GM19397 (cell line): ENCODE data around the gene LRP4.
"Not testable (repeated sequence)": the region's sequence is repeated elsewhere in the genome, so short reads cannot be mapped to it uniquely, and the experiment has no call there.

Source experiments
- ATAC-seq: cut with Tn5 transposase; IDR thresholded peaks from one replicate; pipeline ENCODE4 v1.9.1; 2021; ENCODE audit warnings: mild to moderate bottlenecking, moderate library complexity; ENCODE audit not compliant: unreplicated experiment

LRP4 gene

DNA sequence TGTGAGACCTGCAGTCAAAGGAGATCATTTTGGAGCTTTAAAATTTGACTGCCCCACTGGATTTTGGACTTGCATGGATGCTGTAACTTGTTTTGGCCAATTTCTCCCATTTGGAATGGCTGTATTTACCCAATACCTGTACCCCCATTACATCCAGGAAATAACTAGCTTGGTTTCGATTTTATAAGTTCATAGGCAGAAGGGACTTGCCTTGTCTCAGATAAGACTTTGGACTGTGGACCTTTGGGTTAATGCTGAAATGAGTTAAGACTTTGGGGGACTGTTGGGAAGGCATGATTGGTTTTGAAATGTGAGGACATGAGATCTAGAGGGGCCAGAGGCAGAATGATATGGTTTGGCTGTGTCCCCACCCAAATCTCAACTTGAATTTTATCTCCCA, 10.4 kb upstream of the LRP4 start:
- ATAC-seq = not testable (repeated sequence)

DNA sequence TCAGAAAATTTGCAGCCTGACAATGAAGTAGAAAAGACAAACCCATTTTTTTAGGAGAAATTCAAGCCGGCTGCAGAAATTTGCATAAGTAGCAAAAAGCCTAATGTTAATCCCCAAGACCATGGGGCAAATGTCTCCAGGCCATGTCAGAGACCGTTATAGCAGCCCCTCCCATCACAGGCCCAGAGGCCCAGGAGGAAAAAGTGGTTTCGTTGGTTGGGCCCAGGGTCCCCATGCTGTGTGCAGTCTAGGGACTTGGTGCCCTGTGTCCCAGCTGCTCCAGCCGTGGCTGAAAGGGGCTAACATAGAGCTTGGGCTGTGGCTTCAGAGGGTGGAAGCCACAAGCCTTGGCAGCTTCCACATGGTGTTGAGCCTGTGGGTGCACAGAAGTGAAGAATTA, 9.6 kb upstream of the LRP4 start:
- not testable (repeated sequence) for ATAC-seq

DNA sequence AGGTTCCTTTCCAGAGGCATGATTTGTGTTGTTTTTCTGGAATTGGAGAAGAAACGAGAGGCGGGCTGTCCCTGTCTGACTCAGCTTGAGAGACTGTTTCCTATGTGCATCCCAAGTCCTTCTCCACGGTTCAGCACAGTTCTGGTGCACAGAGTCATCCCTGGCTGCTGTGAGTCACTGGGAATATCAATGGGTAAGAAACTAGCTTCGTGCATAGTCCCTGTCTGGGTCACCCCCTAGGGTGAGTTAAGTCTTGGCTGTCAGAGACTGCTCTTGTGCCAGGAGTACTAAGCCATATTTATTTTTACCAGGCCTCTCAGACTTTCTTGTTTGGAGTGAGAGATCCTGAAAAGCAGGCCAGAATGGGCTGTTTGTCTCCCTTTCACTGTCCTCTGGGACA, 2.4 kb upstream of the LRP4 start:
- ATAC-seq = no peak

DNA sequence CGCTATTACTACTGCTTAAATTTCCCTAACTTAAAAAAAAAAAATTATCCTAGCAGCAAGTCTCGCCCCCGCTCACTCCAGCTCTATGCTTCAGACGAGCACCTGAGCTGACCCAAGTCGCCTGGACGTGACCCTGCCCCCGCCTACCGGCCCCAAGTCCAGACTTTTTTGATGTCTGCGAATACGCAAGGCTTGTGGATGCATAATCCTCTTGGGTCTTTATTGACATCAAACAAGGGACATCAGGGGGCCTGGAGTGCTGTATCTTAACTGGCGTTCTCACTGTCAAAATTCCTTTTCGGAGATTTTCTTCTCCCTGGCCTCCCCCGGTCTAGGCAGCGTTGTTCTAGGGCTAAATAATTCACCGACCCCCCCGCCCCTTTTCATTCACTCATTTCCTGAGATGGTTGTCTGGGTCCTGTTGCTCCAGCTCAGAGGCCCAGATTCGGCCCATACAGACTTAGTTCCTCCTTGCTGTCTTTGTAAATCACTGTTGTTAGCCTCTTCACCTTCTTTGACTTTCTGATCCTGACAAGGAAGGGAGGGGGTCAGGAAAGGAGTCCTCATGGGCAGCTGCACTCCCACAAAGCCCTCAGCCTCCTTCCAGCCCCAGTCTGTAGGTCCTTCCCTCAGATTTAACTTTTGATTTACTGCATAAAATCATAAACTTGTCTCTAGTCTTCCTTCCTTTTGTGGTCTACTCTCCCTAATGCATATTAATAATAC, 601 bp upstream of the LRP4 start:
- no peak for ATAC-seq

DNA sequence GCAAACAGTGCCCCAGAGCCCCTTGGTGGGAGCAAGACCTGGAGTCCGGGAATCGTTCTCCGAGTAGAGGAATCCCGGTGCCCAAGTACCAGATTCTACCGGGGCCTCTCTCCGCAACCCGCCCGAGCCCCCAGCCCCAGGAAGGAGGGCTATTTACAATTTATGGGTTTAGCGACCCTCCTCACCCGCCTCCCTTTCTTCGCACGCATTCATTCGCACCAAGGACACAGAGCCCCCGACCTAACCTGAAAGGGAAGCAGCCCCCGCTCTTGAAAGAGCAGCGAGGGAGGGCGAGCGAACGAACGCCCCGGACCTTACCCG, 628 bp downstream of the LRP4 start:
- ATAC-seq = no peak

DNA sequence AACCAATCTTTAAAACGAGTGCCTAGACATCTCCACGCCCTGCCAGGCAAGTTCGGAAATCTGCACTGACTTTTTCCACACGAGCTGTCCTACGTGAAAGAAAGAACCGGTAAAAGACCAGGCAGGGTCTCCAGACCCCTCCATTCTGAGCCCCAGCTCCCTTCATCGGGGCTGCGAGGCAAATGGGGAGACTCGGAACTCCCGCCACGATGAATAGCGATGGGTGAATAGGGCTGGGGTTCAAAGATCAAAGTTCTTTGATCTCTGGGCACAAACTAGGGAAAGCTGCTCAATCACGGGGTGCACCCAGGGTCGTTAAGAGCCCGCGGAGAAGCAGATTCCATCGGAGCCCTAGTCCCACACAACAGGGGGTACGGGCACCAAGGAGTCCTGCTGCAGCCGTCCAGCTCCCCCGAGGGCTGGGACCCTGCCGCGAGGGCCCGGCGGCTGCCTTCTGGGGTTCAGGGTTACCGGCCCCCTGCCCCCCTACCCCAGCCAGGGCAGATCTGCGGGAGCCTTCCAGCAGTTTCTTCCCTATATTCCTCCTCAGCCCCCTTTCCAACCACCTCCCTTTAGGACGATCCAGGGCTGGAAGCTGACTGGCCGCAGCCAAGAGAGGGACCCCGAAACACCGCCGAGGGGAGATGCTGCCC, 1.1 kb downstream of the LRP4 start:
- ATAC-seq = no peak

DNA sequence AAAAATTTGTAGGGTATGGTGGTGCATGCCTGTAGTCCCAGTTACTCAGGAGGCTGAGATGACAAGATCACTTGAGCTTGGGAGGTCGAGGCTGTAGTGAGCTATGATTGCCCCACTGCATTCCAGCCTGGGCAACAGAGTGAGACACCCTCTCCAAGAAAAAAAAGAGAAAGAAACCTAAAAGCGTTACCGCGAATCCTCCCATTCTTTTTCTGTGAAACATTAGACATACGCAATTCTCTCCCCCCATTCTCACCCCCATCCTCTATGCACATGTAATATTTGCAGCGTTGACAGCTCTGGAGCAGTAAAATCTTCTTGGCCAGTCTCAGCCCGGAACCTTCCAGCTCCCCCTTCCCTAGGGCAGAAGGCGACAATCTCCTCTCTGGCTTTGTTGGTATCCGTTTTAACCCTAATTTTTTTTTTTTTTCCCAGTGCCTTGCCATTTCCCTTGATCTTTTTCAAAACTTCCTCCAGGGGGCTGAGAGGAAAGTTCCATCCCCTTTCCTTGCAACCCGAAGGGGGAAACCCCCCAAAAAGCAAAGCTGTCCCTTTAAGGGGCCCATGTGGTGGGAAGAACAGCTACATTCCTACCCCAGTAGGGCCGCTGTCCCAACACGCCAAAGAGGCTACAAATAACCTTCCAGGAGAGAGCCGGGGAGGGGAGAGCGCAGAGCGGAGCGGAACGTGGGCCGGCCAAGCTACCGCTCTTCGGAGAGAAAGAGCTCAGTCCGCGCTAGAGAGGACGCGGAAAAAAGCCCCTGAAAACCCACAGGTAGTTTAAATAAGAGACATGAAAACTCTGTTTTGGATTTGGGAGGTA, 1.9 kb downstream of the LRP4 start:
- ATAC-seq = no peak

DNA sequence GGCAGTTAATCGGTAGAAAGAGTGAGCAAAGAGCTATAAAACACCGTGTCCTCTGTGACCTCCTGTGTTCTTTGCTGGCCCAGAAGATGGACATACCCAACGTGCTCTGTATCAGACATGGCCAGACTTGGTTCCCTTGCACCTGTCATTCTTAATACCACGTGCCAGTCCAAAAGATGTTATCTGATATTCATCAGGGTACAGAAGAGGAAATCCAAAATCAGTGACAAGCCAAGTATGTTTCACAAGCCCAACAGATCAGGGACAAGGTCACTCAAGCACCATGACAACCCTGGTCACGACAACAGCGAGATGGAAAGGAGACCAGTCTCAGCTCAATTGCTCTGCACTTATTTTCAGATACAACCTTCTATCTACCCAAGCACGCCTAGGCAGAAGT, 3.4 kb downstream of the LRP4 start:
- no peak for ATAC-seq

DNA sequence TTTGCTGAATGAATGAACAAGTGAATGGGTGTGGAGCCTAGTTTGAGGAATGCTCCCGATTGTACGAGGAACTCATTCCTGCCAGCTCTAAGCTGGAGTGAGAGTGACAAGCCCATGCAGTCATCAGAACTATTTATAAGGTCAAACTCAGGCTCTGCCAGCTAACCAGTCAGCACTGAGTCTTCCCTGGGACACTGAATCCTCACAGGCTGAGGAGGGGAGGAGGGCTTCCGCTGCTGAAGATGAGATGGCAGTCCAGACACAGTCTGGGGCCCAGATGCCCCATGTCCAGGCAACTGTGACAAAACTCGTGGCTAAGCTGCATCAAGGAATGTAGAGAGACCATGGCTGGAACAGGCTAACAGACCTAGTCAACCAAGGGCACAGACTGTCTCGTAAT, 4.0 kb downstream of the LRP4 start:
- no peak for ATAC-seq

DNA sequence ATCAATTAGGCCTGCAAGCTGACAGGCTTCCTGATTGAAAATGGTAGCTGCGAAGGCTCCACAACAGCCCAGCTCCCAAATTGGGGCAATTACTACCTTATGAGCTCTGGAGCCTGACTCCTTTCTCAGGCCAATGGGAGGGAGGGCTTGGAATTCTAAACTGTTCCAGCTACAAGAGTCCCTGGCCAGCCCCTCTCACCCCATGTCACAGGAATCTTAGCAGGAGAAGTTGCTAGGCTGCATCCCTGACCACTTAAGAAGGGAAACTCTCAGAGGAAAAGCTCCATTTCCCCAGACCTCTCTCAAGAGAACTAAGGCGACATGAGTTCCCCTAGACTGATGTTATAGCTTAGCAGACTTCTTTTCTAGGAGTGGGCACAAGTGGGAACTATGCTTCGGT, 4.9 kb downstream of the LRP4 start:
- no peak for ATAC-seq

DNA sequence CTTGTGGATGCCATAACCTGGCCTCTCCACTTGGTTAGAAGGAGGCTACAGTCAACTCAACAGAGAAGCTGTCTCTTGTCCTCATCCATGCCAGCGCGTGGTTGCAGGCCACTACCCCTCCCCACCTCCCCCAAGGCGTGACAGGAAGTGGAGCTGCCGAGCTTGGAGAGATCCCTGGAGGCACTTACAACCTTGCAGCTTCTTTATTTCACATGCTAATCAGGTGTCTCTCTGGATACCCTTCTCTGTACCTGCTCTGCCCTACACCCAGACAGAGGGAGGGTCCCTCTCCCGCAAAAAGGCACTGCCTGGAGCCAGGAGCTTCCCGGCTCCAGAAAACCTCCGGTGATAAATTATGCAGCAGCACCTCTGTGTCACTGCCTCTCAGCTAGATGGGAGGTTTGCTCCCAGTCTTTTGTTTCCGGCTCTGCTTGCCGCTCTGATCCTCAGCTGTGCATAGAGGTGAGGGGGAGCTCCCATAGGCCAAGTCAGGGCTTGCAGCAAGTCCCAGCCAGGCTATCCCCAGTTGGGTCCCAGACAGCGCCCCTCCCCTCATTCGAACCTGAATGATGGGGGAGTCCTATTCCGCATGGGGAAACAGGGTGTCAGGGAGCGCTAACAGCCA, 5.7 kb downstream of the LRP4 start:
- ATAC-seq = no peak

DNA sequence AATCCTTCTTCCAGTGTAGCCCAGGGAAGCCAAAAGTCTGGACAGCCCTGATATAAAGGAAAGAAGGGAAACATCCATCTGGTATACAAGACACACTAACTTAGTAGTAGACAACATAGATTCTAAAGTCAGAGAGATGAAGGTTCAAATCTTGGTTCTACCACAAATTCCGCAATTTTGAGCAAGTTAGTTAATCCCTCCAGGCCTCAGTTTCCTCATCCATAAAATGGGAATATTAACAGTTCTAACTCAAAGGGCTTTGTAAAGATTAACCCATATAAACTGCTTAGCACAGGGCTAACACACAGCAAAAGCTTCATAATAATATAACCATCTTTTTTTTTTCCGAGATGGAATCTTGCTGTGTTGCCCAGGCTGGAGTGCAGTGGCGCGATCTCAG, 10.7 kb downstream of the LRP4 start:
- no peak for ATAC-seq

DNA sequence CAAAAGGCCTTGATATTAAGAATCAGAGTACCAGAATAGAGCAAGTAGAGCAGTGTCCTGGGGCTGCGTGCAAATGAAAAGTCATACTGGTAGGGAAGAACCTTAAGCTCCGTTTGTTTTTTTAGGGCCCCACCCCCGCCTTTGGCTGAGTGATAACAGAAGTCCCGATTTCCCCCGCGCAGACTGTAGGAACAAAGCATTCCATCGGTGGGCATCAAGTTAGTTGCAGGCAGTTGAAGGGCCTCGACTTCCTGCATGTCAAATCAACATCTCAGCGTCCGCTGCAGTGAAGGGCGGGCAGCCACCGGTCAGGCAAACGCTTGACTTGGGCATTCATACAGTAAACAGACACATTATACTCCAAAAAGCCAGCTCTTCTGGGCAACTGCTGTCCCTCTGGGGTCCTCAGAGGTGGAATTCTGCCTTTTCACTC, 11.7 kb downstream of the LRP4 start:
- no peak for ATAC-seq

DNA sequence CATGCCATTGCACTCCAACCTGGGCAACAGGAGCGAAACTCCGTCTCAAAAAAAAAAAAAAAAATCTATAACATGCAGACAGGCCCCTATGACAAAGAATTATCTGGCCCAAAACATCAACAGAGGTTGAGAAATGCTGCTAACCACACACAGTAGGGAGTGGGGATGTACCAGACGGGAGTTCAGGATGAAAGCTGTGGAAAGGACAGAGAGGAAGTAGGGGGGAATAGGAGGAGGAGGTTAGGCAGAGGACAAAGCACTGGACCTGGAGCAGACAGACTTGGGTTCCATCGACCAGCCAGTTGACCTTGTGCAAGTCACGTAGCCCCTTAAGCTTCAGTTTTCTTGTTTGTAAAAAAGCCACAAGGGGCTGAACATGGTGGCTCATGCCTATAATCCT, 12.5 kb downstream of the LRP4 start:
- ATAC-seq = no peak

DNA sequence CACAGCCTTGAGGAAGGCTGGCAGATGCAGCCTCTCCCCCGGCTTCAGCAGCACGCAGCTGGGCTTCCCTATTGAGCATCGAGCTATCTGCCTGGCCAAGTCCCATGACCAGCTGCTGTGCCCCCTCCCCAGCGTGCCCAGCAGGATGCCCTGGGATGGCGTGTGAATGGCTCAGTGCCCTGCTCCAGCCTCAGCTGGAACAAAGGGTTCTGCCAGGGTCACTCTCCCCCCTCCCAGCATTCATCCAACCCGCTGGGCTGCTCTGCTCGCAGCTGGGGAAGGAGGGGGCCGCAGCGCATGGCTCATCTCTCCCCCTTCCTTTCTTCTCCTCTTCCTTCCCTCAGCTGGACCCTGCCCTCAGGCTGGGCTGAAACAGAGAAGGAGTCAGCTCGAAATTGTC, 14.5 kb downstream of the LRP4 start:
- ATAC-seq = no peak

DNA sequence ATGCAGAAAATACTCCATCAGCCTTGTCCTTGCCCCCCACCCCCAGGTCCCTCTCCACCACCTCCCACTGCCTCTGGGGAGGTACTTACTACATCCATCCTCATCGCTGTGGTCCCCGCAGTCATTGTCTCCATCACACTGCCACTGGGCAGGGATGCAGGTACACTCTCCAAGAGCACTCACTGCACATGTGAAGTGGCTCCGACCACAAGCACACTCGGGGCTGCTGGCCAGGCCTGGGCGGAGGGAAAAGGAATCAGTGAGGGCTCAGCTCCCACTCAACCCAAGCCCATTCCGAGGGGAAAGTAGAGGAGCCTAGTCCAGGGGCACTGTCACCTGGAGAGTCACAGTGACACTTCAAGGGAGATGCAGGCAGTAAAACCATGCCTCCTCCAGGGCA, 15.7 kb downstream of the LRP4 start:
- ATAC-seq = no peak

DNA sequence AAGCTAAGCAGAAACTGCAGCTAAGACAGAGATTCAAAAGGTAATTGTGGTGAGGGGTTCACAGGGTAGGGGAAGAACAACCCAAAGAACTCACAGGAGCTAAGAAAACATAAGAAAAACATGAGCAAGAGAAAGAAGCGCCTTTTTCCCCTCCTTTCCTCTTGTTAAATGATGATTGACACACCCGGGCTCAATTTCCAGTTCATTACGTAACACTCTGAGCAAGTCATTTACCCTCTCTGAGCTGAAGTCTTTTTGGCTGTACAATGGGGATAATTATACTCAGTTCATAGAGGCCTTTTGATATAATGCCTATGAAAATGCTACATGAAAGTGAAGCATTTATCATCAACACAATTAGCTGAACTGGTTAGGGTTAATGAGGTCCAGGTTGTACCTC, 17.2 kb downstream of the LRP4 start:
- ATAC-seq = no peak

DNA sequence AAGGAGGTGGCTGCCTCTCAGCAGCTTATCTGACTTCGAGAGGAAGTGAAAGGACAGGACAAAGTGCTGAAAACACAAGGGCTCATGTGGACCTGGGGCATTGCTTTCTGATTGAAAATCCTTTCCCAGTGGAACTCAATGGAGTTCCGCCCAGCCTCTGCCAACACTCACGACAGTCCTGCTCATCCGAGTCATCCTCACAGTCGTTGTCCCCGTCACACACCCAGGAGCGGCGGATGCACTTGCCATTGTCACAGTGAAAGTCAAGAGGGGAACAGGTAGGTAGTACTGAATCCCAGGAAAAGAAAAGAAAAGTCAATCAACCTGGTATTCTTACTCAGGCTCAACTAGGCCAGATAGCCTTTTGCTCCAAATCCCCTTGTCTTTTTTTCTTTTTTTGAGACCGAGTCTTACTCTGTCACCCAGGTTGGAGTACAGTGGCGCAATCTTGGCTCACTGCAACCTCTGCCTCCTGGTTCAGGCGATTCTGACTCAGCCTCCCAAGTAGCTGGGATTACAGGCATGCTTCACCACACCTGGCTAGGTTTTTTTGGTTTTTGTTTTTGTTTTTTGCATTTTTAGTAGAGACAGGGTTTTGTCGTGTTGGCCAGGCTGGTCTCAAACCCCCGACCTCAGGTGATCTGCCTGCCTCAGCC, 18.1 kb downstream of the LRP4 start:
- ATAC-seq = no peak

DNA sequence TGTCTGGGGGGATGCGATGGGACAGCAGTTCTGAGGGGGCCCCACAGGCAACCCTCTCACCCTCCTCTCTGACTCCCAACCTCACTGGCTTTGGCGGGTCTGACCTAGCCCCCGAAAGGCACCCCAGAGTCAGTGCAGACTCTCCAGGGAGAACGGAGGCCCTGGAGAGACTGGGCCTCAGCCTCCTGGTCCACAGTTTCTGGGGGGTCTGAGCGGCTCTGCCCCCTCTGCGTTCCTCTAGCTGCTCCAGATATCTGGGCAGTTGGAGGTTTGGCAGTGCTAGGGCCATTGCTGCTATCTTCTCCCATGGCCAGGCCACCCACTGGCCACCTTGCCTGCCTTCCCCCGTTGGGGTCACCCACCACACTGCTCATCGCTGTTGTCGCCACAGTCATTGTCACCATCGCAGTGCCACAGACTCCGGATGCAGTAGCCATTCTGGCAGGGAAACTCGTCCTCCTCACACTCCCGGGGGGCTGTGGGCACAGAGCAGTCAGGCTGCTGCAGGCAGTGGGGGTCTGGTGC, 18.8 kb downstream of the LRP4 start:
- no peak for ATAC-seq

DNA sequence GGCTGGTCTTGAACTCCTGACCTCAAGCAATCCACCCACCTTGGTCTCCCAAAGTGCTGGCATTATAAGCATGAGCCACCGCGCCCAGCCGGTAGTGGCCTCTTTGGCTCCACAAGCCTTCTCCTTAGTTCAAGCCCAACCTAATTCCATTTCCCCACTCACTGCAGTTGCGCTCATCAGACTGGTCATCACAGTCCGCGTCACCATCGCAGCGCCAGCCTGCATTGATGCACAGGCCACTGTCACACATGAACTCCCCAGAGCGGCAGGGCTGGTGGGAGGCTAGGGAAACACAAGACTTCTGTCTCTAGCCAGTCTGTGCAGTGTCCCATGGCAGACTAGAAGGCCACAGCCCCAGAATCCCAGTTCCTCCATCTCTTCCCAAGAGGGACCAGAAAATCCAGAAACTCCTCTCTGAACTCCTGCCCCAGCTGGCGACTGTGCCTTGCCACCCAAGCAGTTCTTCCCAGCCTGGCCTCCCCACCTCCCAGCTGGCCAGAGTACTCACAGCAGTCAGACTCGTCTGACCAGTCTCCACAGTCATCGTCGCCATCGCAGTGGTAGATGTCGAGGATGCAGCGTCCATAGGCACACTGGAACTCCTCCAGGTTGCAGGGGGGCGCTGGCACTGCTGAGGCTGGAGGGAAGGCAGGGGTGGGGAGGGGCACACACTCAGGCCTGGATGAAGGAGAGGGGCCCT, 19.8 kb downstream of the LRP4 start:
- ATAC-seq = no peak
